Frontal cortex (tissue), 4 donors: ENCODE results near the gene PRCP. TPM values are rescaled to one million over a fixed set of nuclear protein-coding genes. Genes with fewer than 3 reads are reported as not detected.

Source experiments
- DNase-seq, 2 donors: peaks; one replicate each; pipeline ENCODE4 v3.0.0; 2012; ENCODE audit warnings: low spot score in 2 of 2
- FAIRE-seq: peaks from 2 replicates; lab custom pipeline; 2012; peaks lifted over from hg19 to GRCh38; lab: Jason Lieb, UNC
- total RNA-seq: library from RNA; depleted of rRNA; stranded (reverse); fragments of >200 nt; gene quantifications from one replicate; pipeline ENCODE4 v1.2.3, GENCODE V29; 2014
- donor health status: control.
- donor health status: control.
- donor health status: control.

PRCP gene
- total RNA-seq, 1 donor from 2014 or later: 28.1 TPM

GRCh38 chr11:82794490-82794889 lies 105.7 kb downstream of the PRCP start:
- FAIRE-seq (no peak), DNase-seq (no peak)

DNA sequence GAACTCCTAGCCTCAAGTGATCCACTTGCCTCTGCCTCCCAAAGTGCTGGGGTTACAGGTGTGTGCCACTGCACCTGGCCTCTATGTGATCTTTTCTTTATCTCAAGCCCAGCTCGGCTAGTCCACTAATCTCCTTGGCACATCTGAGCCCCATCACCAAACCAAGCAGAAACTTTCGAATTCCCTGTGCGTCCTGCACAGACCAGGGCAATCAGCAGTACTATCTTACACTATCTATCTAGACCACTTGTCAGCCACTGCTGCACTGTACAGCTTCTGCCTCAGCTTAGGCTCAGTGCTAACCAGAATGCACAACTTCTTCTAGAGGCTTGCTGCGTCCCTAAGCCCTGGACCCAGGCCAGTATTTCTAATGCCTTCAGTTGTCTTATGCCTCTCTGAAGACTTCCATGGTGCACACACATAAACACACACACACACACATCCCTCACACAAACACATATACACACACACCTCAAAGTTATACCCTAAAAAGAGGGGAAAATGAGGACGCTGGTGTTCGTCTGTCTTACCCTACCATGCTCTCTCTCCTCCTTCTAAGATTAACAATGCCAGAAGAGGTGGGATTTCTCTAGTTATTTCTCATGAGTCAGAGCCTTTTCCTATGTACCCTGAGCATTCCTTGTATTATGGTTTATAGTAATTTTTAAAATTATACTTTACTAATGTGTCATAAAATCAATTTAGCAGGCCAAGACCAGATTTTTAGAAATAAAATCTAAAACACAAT lies 107.2 kb downstream of the PRCP start:
- no peak for FAIRE-seq
- DNase-seq: no peak

- FAIRE-seq (no peak), DNase-seq (no peak)
Observed at GRCh38 chr11:82792319-82792718, 107.9 kb downstream of the PRCP start.

DNA sequence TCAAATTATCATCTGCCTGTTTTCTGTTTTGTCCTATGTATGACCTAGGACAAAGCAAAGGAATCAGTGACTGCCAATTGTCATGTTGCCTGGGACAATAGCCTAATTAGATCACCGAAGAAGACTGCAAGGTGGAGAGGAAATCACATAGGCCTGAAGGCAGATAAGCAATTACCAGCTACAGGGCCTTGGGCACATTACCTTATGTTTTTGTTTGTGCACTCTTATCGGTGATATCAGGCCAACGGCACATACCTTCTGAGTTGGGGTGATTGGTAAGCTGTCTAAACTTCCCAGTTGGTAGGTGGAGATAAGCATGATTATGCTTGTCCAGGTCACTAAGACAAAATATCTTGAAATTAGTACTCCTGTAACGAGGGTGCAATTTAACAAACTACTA lies 108.5 kb downstream of the PRCP start:
- FAIRE-seq (no peak), DNase-seq (no peak)

GRCh38 chr11:82790723-82791484 lies 109.3 kb downstream of the PRCP start:
- FAIRE-seq (no peak), DNase-seq (no peak)

DNA sequence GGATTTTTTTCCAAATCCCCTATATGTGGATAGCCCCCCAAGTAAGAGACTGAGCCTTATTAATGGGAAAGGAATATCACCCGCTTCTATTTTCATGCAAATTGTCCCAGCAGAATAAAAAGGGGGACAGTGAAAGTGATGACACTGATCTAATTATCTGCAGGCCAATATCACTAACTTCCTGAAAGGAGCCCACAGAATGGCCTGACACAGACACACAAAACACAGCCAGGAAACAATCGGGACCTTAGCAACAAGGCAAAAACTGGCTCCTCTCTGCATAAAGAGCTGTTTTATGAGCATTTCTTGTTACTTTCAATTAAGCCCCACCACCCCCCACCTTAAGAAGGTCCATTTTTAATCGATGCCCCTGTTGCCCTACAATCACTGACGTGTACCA lies 112.2 kb downstream of the PRCP start:
- no peak for DNase-seq
- no peak for FAIRE-seq

- FAIRE-seq (no peak), DNase-seq (no peak)
Observed at GRCh38 chr11:82786836-82787235, 113.4 kb downstream of the PRCP start.

- FAIRE-seq (no peak), DNase-seq (no peak)
Observed at GRCh38 chr11:82786001-82786400, 114.2 kb downstream of the PRCP start.

GRCh38 chr11:82782825-82783374 lies 117.3 kb downstream of the PRCP start:
- FAIRE-seq (no peak), DNase-seq (no peak)

DNA sequence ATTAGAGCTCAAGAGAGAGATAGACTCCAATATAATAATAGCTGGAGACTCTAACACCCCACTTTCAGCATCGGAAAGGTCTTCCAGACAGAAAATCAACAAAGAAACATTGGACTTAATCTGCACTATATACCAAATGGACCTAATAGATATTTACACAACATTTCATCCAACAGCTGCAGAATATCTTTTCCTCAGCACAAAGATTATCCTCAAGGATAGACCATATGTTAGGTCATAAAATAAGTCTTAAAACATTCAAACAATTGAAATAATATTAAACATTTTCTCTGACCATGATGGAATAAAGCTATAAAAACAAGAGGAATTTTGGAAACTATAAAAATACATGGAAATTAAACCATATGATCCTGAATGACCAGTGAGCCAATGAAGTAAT lies 121.5 kb downstream of the PRCP start:
- FAIRE-seq (no peak), DNase-seq (no peak)

- no peak for FAIRE-seq
Observed at GRCh38 chr11:82776377-82776776, 123.9 kb downstream of the PRCP start.

GRCh38 chr11:82775736-82776346 lies 124.4 kb downstream of the PRCP start:
- DNase-seq: no peak
- FAIRE-seq: no peak

More at GRCh38 chr11:82776377-82776776, 123.9 kb downstream of the PRCP start:
- no peak for DNase-seq

DNA sequence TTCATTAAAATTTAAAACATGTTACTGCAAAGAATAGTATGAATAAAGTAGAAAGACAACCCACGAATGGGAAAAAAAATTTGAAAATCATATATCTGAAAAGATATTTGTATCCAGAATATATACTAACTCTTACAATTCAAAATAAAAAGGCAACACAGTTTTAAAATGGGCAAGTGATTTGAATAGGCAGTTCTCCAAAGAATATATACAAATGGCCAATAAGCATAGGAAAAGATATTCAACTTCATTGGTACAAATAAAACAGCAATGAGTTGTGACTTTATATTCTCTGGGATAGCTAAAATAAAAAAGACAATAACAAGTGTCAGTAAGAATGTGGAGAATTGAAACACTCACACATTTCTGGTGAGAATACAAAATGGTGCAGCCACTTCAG lies 125.0 kb downstream of the PRCP start:
- FAIRE-seq (peak; percentile 47), DNase-seq (no peak)

Other genes starting within 250 kb of the PRCP start
- gene FAM181B, start 166.6 kb downstream of the PRCP start, total RNA-seq: 13.0 TPM
- gene DDIAS, start 1.3 kb upstream of the PRCP start, total RNA-seq: 1.6 TPM
- gene RAB30, start 171.5 kb upstream of the PRCP start, total RNA-seq: 41.2 TPM